Lower lobe of right lung (tissue), 2 donors: ENCODE measurements around the gene NDUFA12. TPM values are rescaled to one million over a fixed set of nuclear protein-coding genes. Genes with fewer than 3 reads are reported as not detected.

Experiments
- ATAC-seq, 2 donors: fragments of 200-7000 bp; cut with Tn5 transposase; one replicate each; pipeline ENCODE4 v1.9.1; 2020 to 2022; ENCODE audit warnings: mild to moderate bottlenecking in 2 of 2, moderate library complexity in 2 of 2
- DNase-seq: peaks from one replicate; pipeline ENCODE4 v3.0.0-alpha.2; 2020
- H3K27ac ChIP-seq: fragments of 200-600 bp; one replicate; pipeline ENCODE4 v1.8.0; 2022
- H3K27me3 ChIP-seq: fragments of 200-600 bp; one replicate; pipeline ENCODE4 v1.8.0; 2022; ENCODE audit warnings: low read depth
- H3K36me3 ChIP-seq: fragments of 200-600 bp; one replicate; pipeline ENCODE4 v1.8.0; 2022; ENCODE audit warnings: mild to moderate bottlenecking
- H3K4me1 ChIP-seq: fragments of 200-600 bp; one replicate; pipeline ENCODE4 v1.8.0; 2022
- H3K4me3 ChIP-seq: fragments of 200-600 bp; one replicate; pipeline ENCODE4 v1.8.0; 2022; ENCODE audit warnings: mild to moderate bottlenecking
- H3K9me3 ChIP-seq: fragments of 200-600 bp; one replicate; pipeline ENCODE4 v1.8.0; 2022
- intact Hi-C: fragments of 100-400 bp; cut with DNase I; formaldehyde crosslinking; loops from one replicate; pipeline ENCODE4 v1.11.0; 2022
- total RNA-seq: library from RNA; stranded (reverse); fragmentation: NEBNext Ultra II Directional; extraction: Animal tissue kit (Norgen Biotek cat#: 25700); gene quantifications from one replicate; pipeline ENCODE4 v1.2.1, GENCODE V29; 2021
- TF ChIP-seq, protein P1 (sequence below): fragments of 200-600 bp; IDR thresholded peaks from one replicate; pipeline ENCODE4 v1.8.0; 2022; ENCODE audit warnings: antibody characterized with exemption, mild to moderate bottlenecking
- donor health status: DM: no; HTN: yes; CAD: no; lungs with severe emphysema.

Gene NDUFA12
- total RNA-seq, 1 donor from 2014 or later: 65.0 TPM

GRCh38 chr12:94972795-94973194 is 30.7 kb downstream of the NDUFA12 start:
- no peaks in the 10 kb centered on the region for H3K4me1 ChIP-seq
- DNase-seq (no peak), ATAC-seq (no peak)
- H3K27ac ChIP-seq: no peak overlapping the region
- intact Hi-C loops: no loop called here
- TF ChIP-seq, protein P1, sequence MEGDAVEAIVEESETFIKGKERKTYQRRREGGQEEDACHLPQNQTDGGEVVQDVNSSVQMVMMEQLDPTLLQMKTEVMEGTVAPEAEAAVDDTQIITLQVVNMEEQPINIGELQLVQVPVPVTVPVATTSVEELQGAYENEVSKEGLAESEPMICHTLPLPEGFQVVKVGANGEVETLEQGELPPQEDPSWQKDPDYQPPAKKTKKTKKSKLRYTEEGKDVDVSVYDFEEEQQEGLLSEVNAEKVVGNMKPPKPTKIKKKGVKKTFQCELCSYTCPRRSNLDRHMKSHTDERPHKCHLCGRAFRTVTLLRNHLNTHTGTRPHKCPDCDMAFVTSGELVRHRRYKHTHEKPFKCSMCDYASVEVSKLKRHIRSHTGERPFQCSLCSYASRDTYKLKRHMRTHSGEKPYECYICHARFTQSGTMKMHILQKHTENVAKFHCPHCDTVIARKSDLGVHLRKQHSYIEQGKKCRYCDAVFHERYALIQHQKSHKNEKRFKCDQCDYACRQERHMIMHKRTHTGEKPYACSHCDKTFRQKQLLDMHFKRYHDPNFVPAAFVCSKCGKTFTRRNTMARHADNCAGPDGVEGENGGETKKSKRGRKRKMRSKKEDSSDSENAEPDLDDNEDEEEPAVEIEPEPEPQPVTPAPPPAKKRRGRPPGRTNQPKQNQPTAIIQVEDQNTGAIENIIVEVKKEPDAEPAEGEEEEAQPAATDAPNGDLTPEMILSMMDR: no peak
- no peaks in the 10 kb centered on the region for H3K9me3 ChIP-seq
- peaks cover 21% of the 10 kb centered on the region for H3K36me3 ChIP-seq
- H3K4me3 ChIP-seq: no peak overlapping the region
- no peaks in the 10 kb centered on the region for H3K27me3 ChIP-seq

GRCh38 chr12:94971923-94972322 is 31.6 kb downstream of the NDUFA12 start:
- ATAC-seq (no peak), DNase-seq (no peak)
- no peaks in the 10 kb centered on the region for H3K4me1 ChIP-seq
- H3K27ac ChIP-seq: no peak overlapping the region
- H3K9me3 ChIP-seq: no peaks in the 10 kb centered on the region
- intact Hi-C loops: no loop called here
- H3K4me3 ChIP-seq: no peak overlapping the region
- H3K27me3 ChIP-seq: no peaks in the 10 kb centered on the region
- peaks cover 21% of the 10 kb centered on the region for H3K36me3 ChIP-seq
- TF ChIP-seq, protein P1: no peak

- Histone ChIP-seq H3K4me3 (no peak overlapping the region), H3K27ac (no peak overlapping the region), H3K36me3 (peaks cover 21% of the 10 kb centered on the region), H3K4me1 (no peaks in the 10 kb centered on the region), H3K9me3 (no peaks in the 10 kb centered on the region), H3K27me3 (no peaks in the 10 kb centered on the region)
- DNase-seq (no peak), ATAC-seq (no peak)
- intact Hi-C loops: no loop called here
- TF ChIP-seq, protein P1: no peak
Observed at GRCh38 chr12:94970560-94970959, 32.9 kb downstream of the NDUFA12 start.

DNA sequence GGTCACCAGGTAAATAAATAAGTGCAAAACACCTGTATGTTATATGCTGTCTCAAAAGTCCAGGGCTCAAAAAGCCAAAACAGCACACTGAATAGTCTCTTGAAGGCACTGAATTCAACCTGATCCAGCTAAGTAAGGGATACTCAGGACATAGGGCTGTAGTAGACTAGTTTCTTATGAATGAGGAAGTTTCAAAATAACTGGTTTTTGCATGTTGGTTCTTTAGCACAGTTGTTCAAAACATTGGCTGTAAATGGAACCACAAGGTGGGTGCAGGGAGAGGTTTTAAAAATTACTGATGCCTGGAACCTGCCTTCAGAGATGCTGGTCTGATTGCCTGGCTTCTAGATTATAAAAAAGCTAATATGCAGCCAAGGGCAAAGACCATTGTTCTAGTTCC is 34.1 kb downstream of the NDUFA12 start:
- Histone ChIP-seq H3K4me1 (no peaks in the 10 kb centered on the region), H3K27me3 (no peaks in the 10 kb centered on the region), H3K4me3 (no peak overlapping the region), H3K27ac (no peak overlapping the region), H3K9me3 (no peaks in the 10 kb centered on the region), H3K36me3 (peaks cover 21% of the 10 kb centered on the region)
- TF ChIP-seq, protein P1: no peak
- ATAC-seq (no peak), DNase-seq (no peak)
- intact Hi-C loops: no loop called here

- intact Hi-C loops: no loop called here
- Histone ChIP-seq H3K27ac (no peak overlapping the region), H3K4me3 (no peak overlapping the region), H3K27me3 (no peaks in the 10 kb centered on the region), H3K9me3 (no peaks in the 10 kb centered on the region), H3K36me3 (peaks cover 10% of the 10 kb centered on the region), H3K4me1 (no peaks in the 10 kb centered on the region)
- TF ChIP-seq, protein P1: no peak
- ATAC-seq (no peak), DNase-seq (no peak)
Observed at GRCh38 chr12:94965982-94966630, 37.4 kb downstream of the NDUFA12 start.
